ENCODE measurements around the gene NOX4. TPM values are rescaled to one million over a fixed set of nuclear protein-coding genes. Genes with fewer than 3 reads are reported as not detected.
"Not testable (repeated sequence)": the region's sequence is repeated elsewhere in the genome, so short reads cannot be mapped to it uniquely, and the experiment has no call there.

Gene NOX4
- total and polyA plus RNA-seq, 2 donors (not counting 1 experiment from before 2014, with no cell fraction given) = not detected

- H3K4me3 Mint-ChIP-seq, H3K27me3 Mint-ChIP-seq: not testable (repeated sequence)
Measured at GRCh38 chr11:89340450-89340849, 150.7 kb downstream of the NOX4 start.

GRCh38 chr11:89338073-89338472, 153.1 kb downstream of the NOX4 start:
- H3K9ac ChIP-seq (ENCODE audit: low read length); H3K27me3 Mint-ChIP-seq; H2AFZ ChIP-seq (ENCODE audit: insufficient read depth, low read depth, low read length, poor library complexity, severe bottlenecking); H3K9me3 Mint-ChIP-seq (ENCODE audit: insufficient read depth); intact Hi-C loops (cut with micrococcal nuclease); H3K9me3 ChIP-seq (ENCODE audit: control extremely low read depth in 1 of 3, control insufficient read depth in 2 of 3, insufficient read depth in 1 of 3, low read length in 2 of 3); H3K4me3 ChIP-seq (ENCODE audit: control extremely low read depth in 1 of 5, extremely low read depth in 1 of 5, insufficient read depth in 1 of 5, low read depth in 2 of 5, low read length in 4 of 5); H3K36me3 ChIP-seq (replicated peaks in 1 of 2; ENCODE audit: control extremely low read depth in 1 of 2, control insufficient read depth in 1 of 2, extremely low read depth in 1 of 2, insufficient read depth in 2 of 2, low read length in 1 of 2); H3K79me2 ChIP-seq (ENCODE audit: control insufficient read depth, insufficient read depth, low read length); H3K4me1 ChIP-seq (ENCODE audit: control insufficient read depth in 2 of 2, insufficient read depth in 2 of 2, low read length in 2 of 2); H3K4me3 Mint-ChIP-seq; H4K20me1 ChIP-seq (ENCODE audit: control insufficient read depth, insufficient read depth, low read length, poor library complexity, severe bottlenecking); H3K4me1 Mint-ChIP-seq; CTCF ChIA-PET; POLR2A ChIA-PET; H3K27ac ChIP-seq (ENCODE audit: low read length in 2 of 2); DNase-seq; H3K27ac Mint-ChIP-seq; H3K4me2 ChIP-seq (replicated peaks; ENCODE audit: low read depth, low read length, poor library complexity, severe bottlenecking); ATAC-seq (ENCODE audit: low read depth); H3K27me3 ChIP-seq (replicated peaks in 1 of 4; ENCODE audit: control extremely low read depth in 1 of 4, control insufficient read depth in 3 of 4, insufficient read depth in 4 of 4, low read length in 3 of 4): not testable (repeated sequence)
- WGBS (ENCODE audit: insufficient coverage) = no CpG with 5 or more reads among the region's 2 CpGs

More at GRCh38 chr11:89340450-89340849, 150.7 kb downstream of the NOX4 start:
- POLR2A ChIA-PET; H3K36me3 ChIP-seq (replicated peaks in 1 of 2; ENCODE audit: control extremely low read depth in 1 of 2, control insufficient read depth in 1 of 2, extremely low read depth in 1 of 2, insufficient read depth in 2 of 2, low read length in 1 of 2); H2AFZ ChIP-seq (ENCODE audit: insufficient read depth, low read depth, low read length, poor library complexity, severe bottlenecking); H3K27me3 ChIP-seq (replicated peaks in 1 of 4; ENCODE audit: control extremely low read depth in 1 of 4, control insufficient read depth in 3 of 4, insufficient read depth in 4 of 4, low read length in 3 of 4); H4K20me1 ChIP-seq (ENCODE audit: control insufficient read depth, insufficient read depth, low read length, poor library complexity, severe bottlenecking); H3K9ac ChIP-seq (ENCODE audit: low read length); H3K4me1 Mint-ChIP-seq; intact Hi-C loops (cut with micrococcal nuclease); H3K4me3 ChIP-seq (ENCODE audit: control extremely low read depth in 1 of 5, extremely low read depth in 1 of 5, insufficient read depth in 1 of 5, low read depth in 2 of 5, low read length in 4 of 5); H3K4me2 ChIP-seq (replicated peaks; ENCODE audit: low read depth, low read length, poor library complexity, severe bottlenecking); H3K27ac ChIP-seq (ENCODE audit: low read length in 2 of 2); H3K79me2 ChIP-seq (ENCODE audit: control insufficient read depth, insufficient read depth, low read length); H3K9me3 ChIP-seq (ENCODE audit: control extremely low read depth in 1 of 3, control insufficient read depth in 2 of 3, insufficient read depth in 1 of 3, low read length in 2 of 3); CTCF ChIA-PET; DNase-seq; H3K9me3 Mint-ChIP-seq (ENCODE audit: insufficient read depth); H3K27ac Mint-ChIP-seq; ATAC-seq (ENCODE audit: low read depth); H3K4me1 ChIP-seq (ENCODE audit: control insufficient read depth in 2 of 2, insufficient read depth in 2 of 2, low read length in 2 of 2): not testable (repeated sequence)

DNA sequence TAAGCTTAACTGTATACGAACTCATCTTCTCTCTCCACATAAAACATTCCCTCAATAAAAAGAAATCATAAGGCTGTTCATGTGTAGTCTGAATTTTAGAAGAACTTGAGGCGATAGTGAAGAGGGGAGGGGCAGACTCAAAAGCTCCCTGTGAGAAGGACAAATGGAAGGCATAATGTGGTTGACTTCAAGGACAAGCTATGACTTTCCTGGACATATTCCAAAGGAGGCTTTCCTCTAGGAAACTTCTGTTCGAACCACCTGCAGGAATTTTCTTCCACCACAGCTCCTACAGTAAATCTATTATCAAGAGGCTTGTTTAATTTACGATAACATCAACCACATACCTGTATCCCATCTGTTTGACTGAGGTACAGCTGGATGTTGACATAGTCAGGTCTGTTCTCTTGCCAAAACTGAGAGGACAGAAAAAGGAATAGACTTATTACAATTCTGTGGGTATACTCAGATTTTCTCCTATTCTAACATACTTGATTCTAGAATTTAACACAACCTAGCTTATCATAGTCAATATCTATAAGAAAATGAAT, 154.0 kb downstream of the NOX4 start:
- no CpG with 5 or more reads among the region's 4 CpGs for WGBS (ENCODE audit: insufficient coverage)
- H3K4me3 ChIP-seq (ENCODE audit: control extremely low read depth in 1 of 5, extremely low read depth in 1 of 5, insufficient read depth in 1 of 5, low read depth in 2 of 5, low read length in 4 of 5); H3K4me1 ChIP-seq (ENCODE audit: control insufficient read depth in 2 of 2, insufficient read depth in 2 of 2, low read length in 2 of 2); DNase-seq; intact Hi-C loops (cut with micrococcal nuclease); H3K4me2 ChIP-seq (replicated peaks; ENCODE audit: low read depth, low read length, poor library complexity, severe bottlenecking); H3K4me3 Mint-ChIP-seq; H3K79me2 ChIP-seq (ENCODE audit: control insufficient read depth, insufficient read depth, low read length); H3K9me3 Mint-ChIP-seq (ENCODE audit: insufficient read depth); H3K27ac Mint-ChIP-seq; H3K27me3 ChIP-seq (replicated peaks in 1 of 4; ENCODE audit: control extremely low read depth in 1 of 4, control insufficient read depth in 3 of 4, insufficient read depth in 4 of 4, low read length in 3 of 4); H3K9ac ChIP-seq (ENCODE audit: low read length); ATAC-seq (ENCODE audit: low read depth); H3K27ac ChIP-seq (ENCODE audit: low read length in 2 of 2); H3K4me1 Mint-ChIP-seq; H3K27me3 Mint-ChIP-seq; H3K9me3 ChIP-seq (ENCODE audit: control extremely low read depth in 1 of 3, control insufficient read depth in 2 of 3, insufficient read depth in 1 of 3, low read length in 2 of 3); H2AFZ ChIP-seq (ENCODE audit: insufficient read depth, low read depth, low read length, poor library complexity, severe bottlenecking); CTCF ChIA-PET; POLR2A ChIA-PET; H4K20me1 ChIP-seq (ENCODE audit: control insufficient read depth, insufficient read depth, low read length, poor library complexity, severe bottlenecking); H3K36me3 ChIP-seq (replicated peaks in 1 of 2; ENCODE audit: control extremely low read depth in 1 of 2, control insufficient read depth in 1 of 2, extremely low read depth in 1 of 2, insufficient read depth in 2 of 2, low read length in 1 of 2): not testable (repeated sequence)

- intact Hi-C loops (cut with micrococcal nuclease); H3K27me3 ChIP-seq (replicated peaks in 1 of 4; ENCODE audit: control extremely low read depth in 1 of 4, control insufficient read depth in 3 of 4, insufficient read depth in 4 of 4, low read length in 3 of 4); H3K9me3 Mint-ChIP-seq (ENCODE audit: insufficient read depth); ATAC-seq (ENCODE audit: low read depth); H3K9ac ChIP-seq (ENCODE audit: low read length); H3K4me1 ChIP-seq (ENCODE audit: control insufficient read depth in 2 of 2, insufficient read depth in 2 of 2, low read length in 2 of 2); H3K9me3 ChIP-seq (ENCODE audit: control extremely low read depth in 1 of 3, control insufficient read depth in 2 of 3, insufficient read depth in 1 of 3, low read length in 2 of 3); H3K4me2 ChIP-seq (replicated peaks; ENCODE audit: low read depth, low read length, poor library complexity, severe bottlenecking); H3K27ac Mint-ChIP-seq; H3K27ac ChIP-seq (ENCODE audit: low read length in 2 of 2); CTCF ChIA-PET; H3K79me2 ChIP-seq (ENCODE audit: control insufficient read depth, insufficient read depth, low read length); POLR2A ChIA-PET; H3K4me1 Mint-ChIP-seq; H4K20me1 ChIP-seq (ENCODE audit: control insufficient read depth, insufficient read depth, low read length, poor library complexity, severe bottlenecking); H2AFZ ChIP-seq (ENCODE audit: insufficient read depth, low read depth, low read length, poor library complexity, severe bottlenecking); DNase-seq; H3K4me3 ChIP-seq (ENCODE audit: control extremely low read depth in 1 of 5, extremely low read depth in 1 of 5, insufficient read depth in 1 of 5, low read depth in 2 of 5, low read length in 4 of 5); H3K36me3 ChIP-seq (replicated peaks in 1 of 2; ENCODE audit: control extremely low read depth in 1 of 2, control insufficient read depth in 1 of 2, extremely low read depth in 1 of 2, insufficient read depth in 2 of 2, low read length in 1 of 2); H3K4me3 Mint-ChIP-seq; H3K27me3 Mint-ChIP-seq: not testable (repeated sequence)
- no CpG with 5 or more reads among the region's 1 CpG for WGBS (ENCODE audit: insufficient coverage)
Measured at GRCh38 chr11:89333704-89334103, 157.5 kb downstream of the NOX4 start.
